Mucosa of descending colon (tissue), 3 donors: ENCODE data around the gene CYP4Z1. TPM values are rescaled to one million over a fixed set of nuclear protein-coding genes. Genes with fewer than 3 reads are reported as not detected.
"Not testable (repeated sequence)": the region's sequence is repeated elsewhere in the genome, so short reads cannot be mapped to it uniquely, and the experiment has no call there.

Experiments used
- ATAC-seq: fragments of 200-7000 bp; cut with Tn5 transposase; one replicate; pipeline ENCODE4 v1.9.1; 2020; ENCODE audit warnings: mild to moderate bottlenecking, moderate library complexity
- DNase-seq, 3 donors: peaks; one replicate each; pipeline ENCODE4 v3.0.0-alpha.2; 2020
- H3K36me3 ChIP-seq: fragments of 200-600 bp; one replicate; pipeline ENCODE4 v1.8.0; 2021; ENCODE audit warnings: low read depth, mild to moderate bottlenecking
- H3K4me1 ChIP-seq: fragments of 200-600 bp; one replicate; pipeline ENCODE4 v1.8.0; 2021; ENCODE audit warnings: low read depth, mild to moderate bottlenecking
- H3K4me3 ChIP-seq: fragments of 200-600 bp; one replicate; pipeline ENCODE4 v1.8.0; 2021; ENCODE audit warnings: mild to moderate bottlenecking
- H3K9me3 ChIP-seq: fragments of 200-600 bp; one replicate; pipeline ENCODE4 v1.8.0; 2021; ENCODE audit warnings: mild to moderate bottlenecking
- intact Hi-C, 2 donors: fragments of 100-400 bp; cut with DNase I in 1 of 2; cut with micrococcal nuclease in 1 of 2; formaldehyde crosslinking; loops; one replicate each; pipeline versions ENCODE4 v1.11.0 to v1.11.1; 2022; cut with DNase I, micrococcal nuclease
- total RNA-seq, 3 donors: library from RNA; stranded (reverse); fragmentation: NEBNext Ultra II Directional in 2 of 3; extraction: Animal tissue kit (Norgen Biotek cat#: 25700) in 2 of 3; gene quantifications; one replicate each; pipeline versions ENCODE4 v1.2.1 to v1.2.4, GENCODE V29; 2021 to 2023
- TF ChIP-seq, protein P1 (sequence below): fragments of 200-600 bp; IDR thresholded peaks from one replicate; pipeline ENCODE4 v1.8.0; 2022; ENCODE audit warnings: antibody characterized with exemption, mild to moderate bottlenecking
- donor health status: DM: no; HTN: no; CAD: no; lungs with moderate emphysema.
- donor health status: DM: no; HTN: no; CAD: no.
- donor health status: DM: no; HTN: yes; CAD: no.

The CYP4Z1 gene
- total RNA-seq, 3 donors from 2014 or later: 0.19 to 0.55 TPM; not detected in 1

DNA sequence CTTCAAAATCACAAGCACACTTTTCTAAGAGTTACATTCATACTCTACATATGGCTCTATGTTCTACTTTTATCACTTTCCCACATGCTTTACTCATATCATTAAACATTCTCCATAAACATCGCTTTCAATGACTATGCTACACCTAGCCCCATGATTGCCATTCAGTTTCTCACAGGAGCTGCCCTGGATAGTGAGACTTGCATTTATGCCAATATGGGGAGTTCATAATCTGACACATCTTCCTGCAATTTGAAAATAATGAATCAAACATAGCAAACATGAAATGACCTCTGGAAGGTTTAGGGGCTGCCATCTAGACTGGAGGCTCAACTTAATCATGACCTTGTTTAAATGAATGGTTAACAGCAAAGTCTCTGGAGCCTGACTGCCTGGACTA, 61.2 kb downstream of the CYP4Z1 start:
- ATAC-seq (no peak), DNase-seq (no peak)
- H3K4me3 ChIP-seq: no peak overlapping the region
- TF ChIP-seq, protein P1, sequence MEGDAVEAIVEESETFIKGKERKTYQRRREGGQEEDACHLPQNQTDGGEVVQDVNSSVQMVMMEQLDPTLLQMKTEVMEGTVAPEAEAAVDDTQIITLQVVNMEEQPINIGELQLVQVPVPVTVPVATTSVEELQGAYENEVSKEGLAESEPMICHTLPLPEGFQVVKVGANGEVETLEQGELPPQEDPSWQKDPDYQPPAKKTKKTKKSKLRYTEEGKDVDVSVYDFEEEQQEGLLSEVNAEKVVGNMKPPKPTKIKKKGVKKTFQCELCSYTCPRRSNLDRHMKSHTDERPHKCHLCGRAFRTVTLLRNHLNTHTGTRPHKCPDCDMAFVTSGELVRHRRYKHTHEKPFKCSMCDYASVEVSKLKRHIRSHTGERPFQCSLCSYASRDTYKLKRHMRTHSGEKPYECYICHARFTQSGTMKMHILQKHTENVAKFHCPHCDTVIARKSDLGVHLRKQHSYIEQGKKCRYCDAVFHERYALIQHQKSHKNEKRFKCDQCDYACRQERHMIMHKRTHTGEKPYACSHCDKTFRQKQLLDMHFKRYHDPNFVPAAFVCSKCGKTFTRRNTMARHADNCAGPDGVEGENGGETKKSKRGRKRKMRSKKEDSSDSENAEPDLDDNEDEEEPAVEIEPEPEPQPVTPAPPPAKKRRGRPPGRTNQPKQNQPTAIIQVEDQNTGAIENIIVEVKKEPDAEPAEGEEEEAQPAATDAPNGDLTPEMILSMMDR: no peak
- no peaks in the 10 kb centered on the region for H3K36me3 ChIP-seq
- intact Hi-C loops: no loop called here
- H3K4me1 ChIP-seq: no peaks in the 10 kb centered on the region
- no peaks in the 10 kb centered on the region for H3K9me3 ChIP-seq

DNA sequence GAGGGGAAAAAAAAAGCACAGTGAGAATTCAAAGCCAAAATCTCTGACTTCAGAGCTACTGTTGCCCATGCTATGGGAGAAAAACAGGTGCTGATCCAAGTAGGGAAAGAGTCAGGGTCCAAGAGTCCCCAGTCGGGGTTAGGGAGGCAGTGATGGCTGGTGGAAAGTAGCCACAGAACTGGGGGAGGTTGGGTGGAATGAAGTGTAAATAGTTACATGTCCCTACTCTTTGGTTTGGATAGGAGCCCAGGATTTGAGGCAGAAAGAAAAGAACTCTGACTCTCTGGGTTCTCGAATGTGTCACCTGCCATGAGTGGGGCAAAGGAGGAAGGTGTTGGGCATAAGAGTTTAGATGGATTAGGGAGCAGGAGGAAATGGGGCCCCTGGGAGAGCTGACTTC, 61.8 kb downstream of the CYP4Z1 start:
- DNase-seq, H3K4me1 ChIP-seq, H3K4me3 ChIP-seq, H3K36me3 ChIP-seq, intact Hi-C loops, H3K9me3 ChIP-seq: not testable (repeated sequence)
- peak; percentile 24 for ATAC-seq

DNA sequence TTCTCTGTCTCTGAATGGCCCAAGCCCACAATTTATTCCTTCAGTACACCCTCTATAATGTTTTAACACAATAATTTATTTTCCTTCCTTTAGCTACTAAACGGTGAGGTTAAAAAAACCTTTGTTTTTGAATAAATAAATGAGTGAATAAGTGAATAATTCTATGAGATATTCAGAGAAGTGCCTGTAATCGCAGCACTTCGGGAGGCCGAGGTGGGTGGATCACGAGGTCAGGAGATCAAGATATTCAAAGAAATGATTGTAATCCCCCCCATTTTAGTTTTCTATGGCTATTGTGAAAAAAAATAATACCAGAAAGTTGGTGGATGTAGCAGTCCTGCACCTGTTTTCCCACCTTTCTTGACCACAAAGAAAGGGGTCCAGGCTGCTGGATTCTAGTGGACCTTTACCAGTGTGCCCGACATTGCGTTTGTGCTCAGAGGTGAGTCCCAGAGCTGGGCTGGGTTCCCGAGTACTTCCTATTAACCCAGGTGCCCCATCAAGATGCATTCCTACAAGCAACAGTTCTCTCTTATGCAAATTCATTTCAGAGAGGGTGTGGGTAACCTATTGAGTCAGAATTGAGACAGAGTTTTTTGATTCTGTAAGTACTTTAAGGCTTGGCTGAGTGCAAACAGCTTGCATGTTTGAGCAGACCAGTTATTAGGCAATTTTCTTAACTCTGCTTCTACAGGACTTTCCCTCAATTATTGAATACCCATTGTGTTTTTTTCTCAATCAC, 62.6 kb downstream of the CYP4Z1 start:
- H3K36me3 ChIP-seq, H3K9me3 ChIP-seq, H3K4me1 ChIP-seq, ATAC-seq, H3K4me3 ChIP-seq, intact Hi-C loops, DNase-seq: not testable (repeated sequence)

GRCh38 chr1:47132665-47133064, 65.6 kb downstream of the CYP4Z1 start:
- H3K4me3 ChIP-seq, DNase-seq, H3K9me3 ChIP-seq, ATAC-seq, intact Hi-C loops, H3K4me1 ChIP-seq, H3K36me3 ChIP-seq: not testable (repeated sequence)

GRCh38 chr1:47137198-47137597, 70.2 kb downstream of the CYP4Z1 start, which contains the start of gene CYP4A22:
Gene CYP4A22 (plus strand): TSS chr1:47137441. CDS start chr1:47137486, 45 bp downstream.
- Histone ChIP-seq H3K36me3 (no peaks in the 10 kb centered on the region), H3K9me3 (no peaks in the 10 kb centered on the region), H3K4me1 (no peaks in the 10 kb centered on the region), H3K4me3 (no peak within 1 kb of the TSS)
- TF ChIP-seq, protein P1: no peak
- intact Hi-C loops: no loop called here
- ATAC-seq (no peak), DNase-seq (no peak)

DNA sequence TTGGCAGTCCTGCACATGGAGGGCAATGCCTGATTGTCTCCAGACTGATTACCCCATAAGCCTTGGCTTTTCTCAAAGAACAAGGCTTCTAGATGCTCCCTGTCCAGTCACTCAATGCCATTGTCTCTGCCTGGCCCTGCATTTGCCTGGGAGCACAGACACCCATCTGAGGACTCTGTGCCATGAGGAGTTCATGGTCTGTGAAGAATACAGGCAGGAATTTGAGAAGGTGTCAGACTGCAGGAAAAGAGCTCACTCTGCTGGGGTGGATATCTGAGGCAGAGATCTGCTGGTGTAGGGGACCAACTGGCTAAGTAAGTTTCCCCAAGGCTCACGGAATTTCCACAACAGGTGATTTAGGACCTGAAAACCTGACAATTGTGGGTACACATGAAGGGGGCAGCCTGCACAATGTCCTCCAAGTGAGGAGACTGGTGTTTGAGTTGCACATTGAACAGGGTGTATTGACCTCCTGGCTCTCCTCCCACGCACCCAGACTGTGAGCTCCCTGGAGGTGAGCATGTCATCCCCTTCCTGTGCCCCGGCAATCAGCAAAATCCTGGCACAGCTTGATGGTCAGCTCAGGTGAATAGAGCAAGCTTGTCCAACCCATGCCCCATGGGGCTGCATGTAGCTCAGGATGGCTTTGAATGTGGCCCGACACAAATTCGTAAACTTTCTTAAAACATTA, 71.0 kb downstream of the CYP4Z1 start:
- no peaks in the 10 kb centered on the region for H3K4me1 ChIP-seq
- no peaks in the 10 kb centered on the region for H3K9me3 ChIP-seq
- TF ChIP-seq, protein P1: no peak
- ATAC-seq (no peak), DNase-seq (no peak)
- no peaks in the 10 kb centered on the region for H3K36me3 ChIP-seq
- H3K4me3 ChIP-seq: no peak overlapping the region
- intact Hi-C loops: no loop called here

DNA sequence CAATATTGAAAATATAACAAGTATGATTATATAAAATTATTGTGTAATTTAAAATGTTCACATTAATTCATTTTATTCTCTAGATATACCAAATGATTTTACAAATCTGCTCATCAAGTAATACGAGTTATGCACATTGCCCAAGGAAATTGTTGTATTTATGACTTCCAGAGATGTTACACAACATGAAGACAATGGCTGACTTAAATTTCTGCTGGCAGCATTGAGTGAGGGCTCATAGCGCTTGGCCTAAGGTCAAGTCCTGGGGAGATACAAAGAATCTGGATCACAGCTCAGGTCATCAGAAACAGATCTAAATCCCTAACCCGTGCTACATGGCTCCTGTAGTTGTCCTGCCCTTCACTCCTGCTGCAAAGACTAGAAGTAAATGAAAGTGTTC, 73.3 kb downstream of the CYP4Z1 start:
- ATAC-seq, intact Hi-C loops, H3K9me3 ChIP-seq, H3K4me3 ChIP-seq, H3K36me3 ChIP-seq, H3K4me1 ChIP-seq, DNase-seq: not testable (repeated sequence)

DNA sequence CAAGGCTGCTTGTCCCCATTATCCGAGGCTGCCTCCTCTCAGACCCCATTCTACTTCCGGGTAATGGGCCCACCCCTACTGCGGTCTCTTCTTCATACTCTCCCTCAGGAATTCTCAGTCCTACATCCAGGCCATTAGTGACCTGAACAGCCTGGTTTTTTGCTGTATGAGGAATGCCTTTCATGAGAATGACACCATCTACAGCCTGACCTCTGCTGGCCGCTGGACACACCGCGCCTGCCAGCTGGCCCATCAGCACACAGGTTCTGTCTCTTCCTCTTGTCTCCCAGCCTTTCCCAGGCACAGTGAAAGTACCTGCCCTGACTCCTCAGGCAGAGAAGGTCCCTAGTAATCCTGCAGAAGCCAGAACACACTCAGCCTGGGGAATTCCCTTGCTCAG, 76.6 kb downstream of the CYP4Z1 start:
- intact Hi-C loops, H3K4me1 ChIP-seq, H3K36me3 ChIP-seq, H3K9me3 ChIP-seq, H3K4me3 ChIP-seq: not testable (repeated sequence)
- ATAC-seq (peak; percentile 44), DNase-seq (peak in 1 of 3 donors; percentile 6)

GRCh38 chr1:47146495-47146894, 79.5 kb downstream of the CYP4Z1 start:
- H3K36me3 ChIP-seq, H3K4me3 ChIP-seq, H3K4me1 ChIP-seq, DNase-seq, H3K9me3 ChIP-seq, intact Hi-C loops: not testable (repeated sequence)
- ATAC-seq: peak; percentile 54
